Measurements from ENCODE around the gene NFIC.

NFIC gene

DNA sequence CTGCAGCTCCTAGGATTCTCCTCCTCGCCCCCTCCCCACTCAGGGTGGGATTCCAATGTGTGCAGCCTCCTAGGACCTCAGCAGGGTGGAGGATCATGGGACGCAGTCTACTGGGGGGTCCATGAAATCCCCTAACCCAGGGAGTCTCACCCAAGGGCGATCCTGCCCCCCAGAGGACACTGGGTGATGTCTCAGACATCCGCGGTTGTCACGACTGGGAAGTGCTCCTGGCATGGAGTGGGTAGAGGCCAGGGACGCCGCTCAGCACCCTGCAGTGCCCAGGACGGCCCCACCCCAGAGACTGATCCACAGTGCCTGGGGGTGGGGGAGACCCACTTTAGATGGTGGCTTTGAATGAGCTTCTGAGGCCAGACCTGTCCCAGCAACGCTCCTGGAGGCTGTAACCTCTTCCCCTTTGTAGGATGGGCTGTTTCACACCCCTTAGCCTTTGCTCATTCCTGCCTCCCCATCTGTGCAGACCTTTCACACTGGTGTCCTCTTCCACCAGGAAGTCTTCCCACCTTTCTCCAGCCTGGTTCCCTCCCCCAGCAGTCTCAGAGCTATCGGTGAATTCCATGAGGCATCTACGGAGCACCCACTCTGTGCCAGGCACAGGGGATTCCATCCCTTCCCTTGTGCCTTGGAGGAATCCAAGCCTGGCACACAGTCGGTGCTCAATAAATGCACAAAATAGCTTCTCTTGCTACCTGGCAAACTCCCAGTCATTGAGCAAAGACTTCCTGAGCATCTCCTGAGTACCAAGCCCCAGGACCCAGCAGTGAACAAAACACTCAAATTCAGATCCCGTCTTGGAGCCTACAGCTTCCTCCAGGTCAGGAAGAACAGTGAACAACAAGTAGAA, 103.5 kb downstream of the NFIC start:
- H3K4me1 ChIP-seq (ENCODE audit: insufficient read depth, low read length, severe bottlenecking), result no peaks in the 10 kb centered on the region
- no peaks in the 10 kb centered on the region for H3K9me2 ChIP-seq (ENCODE audit: low read depth, low read length)
- H3K79me2 ChIP-seq (ENCODE audit: insufficient read depth, low read length), result no peaks in the 10 kb centered on the region
- no peak overlapping the region for H3K4me2 ChIP-seq (ENCODE audit: low read length)
- H3K27ac ChIP-seq (ENCODE audit: low read depth, low read length, poor library complexity, severe bottlenecking), result no peak overlapping the region
- H3K9me3 ChIP-seq (ENCODE audit: low read length), result 0 out of 2 replicates have a peak, but pooled peaks cover 2% of the 10 kb centered on the region
- no peak overlapping the region for H2AFZ ChIP-seq (ENCODE audit: low read length)
- no peak overlapping the region for H3K9ac ChIP-seq (ENCODE audit: low read length)
- H3K4me3 ChIP-seq (ENCODE audit: low read depth, low read length, poor library complexity, severe bottlenecking), result no peak overlapping the region
- H4K20me1 ChIP-seq (ENCODE audit: insufficient read depth, low read length), result no peaks in the 10 kb centered on the region
- no peaks in the 10 kb centered on the region; the same call in 1 of the 2 replicates for H3K36me3 ChIP-seq (ENCODE audit: insufficient read depth, low read length)
- no peaks in the 10 kb centered on the region for H3F3A ChIP-seq (ENCODE audit: insufficient read depth, low read length)
- TF ChIP-seq EZH2 (IDR thresholded peaks at IDR 0.05; ENCODE audit: borderline replicate concordance, low read length), result no peak
- TF ChIP-seq, protein P1, sequence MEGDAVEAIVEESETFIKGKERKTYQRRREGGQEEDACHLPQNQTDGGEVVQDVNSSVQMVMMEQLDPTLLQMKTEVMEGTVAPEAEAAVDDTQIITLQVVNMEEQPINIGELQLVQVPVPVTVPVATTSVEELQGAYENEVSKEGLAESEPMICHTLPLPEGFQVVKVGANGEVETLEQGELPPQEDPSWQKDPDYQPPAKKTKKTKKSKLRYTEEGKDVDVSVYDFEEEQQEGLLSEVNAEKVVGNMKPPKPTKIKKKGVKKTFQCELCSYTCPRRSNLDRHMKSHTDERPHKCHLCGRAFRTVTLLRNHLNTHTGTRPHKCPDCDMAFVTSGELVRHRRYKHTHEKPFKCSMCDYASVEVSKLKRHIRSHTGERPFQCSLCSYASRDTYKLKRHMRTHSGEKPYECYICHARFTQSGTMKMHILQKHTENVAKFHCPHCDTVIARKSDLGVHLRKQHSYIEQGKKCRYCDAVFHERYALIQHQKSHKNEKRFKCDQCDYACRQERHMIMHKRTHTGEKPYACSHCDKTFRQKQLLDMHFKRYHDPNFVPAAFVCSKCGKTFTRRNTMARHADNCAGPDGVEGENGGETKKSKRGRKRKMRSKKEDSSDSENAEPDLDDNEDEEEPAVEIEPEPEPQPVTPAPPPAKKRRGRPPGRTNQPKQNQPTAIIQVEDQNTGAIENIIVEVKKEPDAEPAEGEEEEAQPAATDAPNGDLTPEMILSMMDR (IDR thresholded peaks at IDR 0.05; ENCODE audit: low read length), result no peak
- H3K27me3 ChIP-seq (ENCODE audit: insufficient read depth, low read length), result no peaks in the 10 kb centered on the region

DNA sequence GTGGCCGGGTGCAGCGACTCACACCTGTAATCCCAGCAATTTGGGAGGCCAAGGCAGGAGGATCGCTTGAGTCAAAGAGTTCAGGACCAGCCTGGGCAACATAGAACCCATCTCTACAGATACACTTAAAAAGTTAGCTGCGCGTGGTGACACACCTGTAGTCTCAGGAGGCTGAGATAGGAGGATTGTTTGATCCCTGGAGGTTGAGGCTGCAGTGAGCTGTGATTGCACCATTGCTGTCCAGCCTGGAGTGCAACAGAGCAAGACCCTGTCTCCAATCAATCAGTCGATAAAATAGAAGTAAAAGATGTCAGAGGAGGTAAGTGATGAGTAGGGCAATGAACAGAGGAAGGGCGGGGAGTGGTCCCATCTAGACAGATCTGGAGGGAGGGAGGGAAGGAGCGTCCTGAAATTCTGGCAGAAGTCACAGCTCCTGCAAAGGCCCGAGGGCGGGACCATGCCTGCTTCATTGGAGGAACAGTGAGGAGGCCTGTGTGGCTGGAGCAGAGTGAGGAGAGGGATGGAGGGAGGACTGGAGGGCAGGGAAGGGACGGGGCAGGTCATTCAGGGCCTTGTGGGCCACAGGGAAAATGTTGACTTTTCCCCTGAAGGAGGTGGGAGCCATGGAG, 104.2 kb downstream of the NFIC start:
- Histone ChIP-seq H3K27me3 (ENCODE audit: insufficient read depth, low read length) (no peaks in the 10 kb centered on the region), H3K27ac (ENCODE audit: low read depth, low read length, poor library complexity, severe bottlenecking) (no peak overlapping the region), H3K9ac (ENCODE audit: low read length) (no peak overlapping the region), H3K36me3 (ENCODE audit: insufficient read depth, low read length) (no peaks in the 10 kb centered on the region; the same call in 1 of the 2 replicates), H3K4me2 (ENCODE audit: low read length) (no peak overlapping the region), H3K4me1 (ENCODE audit: insufficient read depth, low read length, severe bottlenecking) (no peaks in the 10 kb centered on the region), H3K9me2 (ENCODE audit: low read depth, low read length) (no peaks in the 10 kb centered on the region), H3K4me3 (ENCODE audit: low read depth, low read length, poor library complexity, severe bottlenecking) (no peak overlapping the region), H4K20me1 (ENCODE audit: insufficient read depth, low read length) (no peaks in the 10 kb centered on the region), H3K79me2 (ENCODE audit: insufficient read depth, low read length) (no peaks in the 10 kb centered on the region), H2AFZ (ENCODE audit: low read length) (no peak overlapping the region), H3F3A (ENCODE audit: insufficient read depth, low read length) (no peaks in the 10 kb centered on the region), H3K9me3 (ENCODE audit: low read length) (0 out of 2 replicates have a peak, but pooled peaks cover 2% of the 10 kb centered on the region)
- TF ChIP-seq, protein P1 (IDR thresholded peaks at IDR 0.05; ENCODE audit: low read length), result no peak
- TF ChIP-seq EZH2 (IDR thresholded peaks at IDR 0.05; ENCODE audit: borderline replicate concordance, low read length), result no peak

DNA sequence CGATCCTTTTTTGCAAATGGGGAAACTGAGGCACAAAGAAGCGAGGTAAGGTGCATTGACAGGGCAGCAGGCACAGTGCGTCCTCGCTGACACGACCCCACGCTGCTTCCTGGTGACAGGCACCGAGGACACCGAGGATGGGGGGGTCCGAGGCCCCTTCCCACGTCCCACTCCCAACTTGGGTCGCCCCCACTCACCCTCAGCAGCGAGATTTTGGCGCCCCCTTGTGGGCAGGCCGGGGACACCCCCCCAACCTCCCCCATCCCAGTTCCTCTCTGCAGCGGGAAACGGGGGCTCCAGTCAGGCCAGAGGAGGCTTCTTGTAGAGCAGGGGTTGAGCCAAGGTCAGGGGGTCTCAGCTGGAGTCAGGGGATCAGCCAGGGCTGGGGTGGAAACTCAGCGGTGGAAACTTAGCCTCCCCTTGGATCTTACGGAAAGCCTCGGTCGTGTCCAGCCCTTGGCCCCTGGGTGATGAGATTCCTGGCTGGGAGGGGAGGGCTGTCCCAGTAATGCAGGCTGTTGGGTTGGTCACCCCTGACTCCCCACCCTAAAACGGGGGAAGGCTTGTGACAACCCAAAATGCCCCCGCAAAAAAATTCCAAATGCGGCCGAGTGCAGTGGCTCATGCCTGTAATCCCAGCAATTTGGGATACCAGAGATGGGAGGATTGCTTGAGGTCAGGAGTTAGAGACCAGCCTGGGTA, 105.7 kb downstream of the NFIC start:
- no peaks in the 10 kb centered on the region for H3K27me3 ChIP-seq (ENCODE audit: insufficient read depth, low read length)
- H3K9ac ChIP-seq (ENCODE audit: low read length), result no peak overlapping the region
- no peak overlapping the region for H3K4me2 ChIP-seq (ENCODE audit: low read length)
- no peaks in the 10 kb centered on the region for H4K20me1 ChIP-seq (ENCODE audit: insufficient read depth, low read length)
- H3K9me2 ChIP-seq (ENCODE audit: low read depth, low read length), result no peaks in the 10 kb centered on the region
- no peak overlapping the region for H3K27ac ChIP-seq (ENCODE audit: low read depth, low read length, poor library complexity, severe bottlenecking)
- TF ChIP-seq, protein P1 (IDR thresholded peaks at IDR 0.05; ENCODE audit: low read length), result peak; percentile 70; the same call in 1 of the 2 replicates
- no peak for TF ChIP-seq EZH2 (IDR thresholded peaks at IDR 0.05; ENCODE audit: borderline replicate concordance, low read length)
- no peaks in the 10 kb centered on the region for H3F3A ChIP-seq (ENCODE audit: insufficient read depth, low read length)
- H2AFZ ChIP-seq (ENCODE audit: low read length), result no peak overlapping the region
- 0 out of 2 replicates have a peak, but pooled peaks cover 2% of the 10 kb centered on the region for H3K9me3 ChIP-seq (ENCODE audit: low read length)
- no peaks in the 10 kb centered on the region for H3K79me2 ChIP-seq (ENCODE audit: insufficient read depth, low read length)
- H3K4me1 ChIP-seq (ENCODE audit: insufficient read depth, low read length, severe bottlenecking), result no peaks in the 10 kb centered on the region
- H3K36me3 ChIP-seq (ENCODE audit: insufficient read depth, low read length), result no peaks in the 10 kb centered on the region; the same call in 1 of the 2 replicates
- H3K4me3 ChIP-seq (ENCODE audit: low read depth, low read length, poor library complexity, severe bottlenecking), result no peak overlapping the region

Measured in OCI-LY1 (cell line).